GM03348 (cell line): ENCODE measurements around the gene TSPAN15.

ENCODE experiments used
- DNase-seq: peaks from one replicate; pipeline ENCODE4 v3.0.0; 2012; ENCODE audit warnings: low spot score

TSPAN15 gene

DNA sequence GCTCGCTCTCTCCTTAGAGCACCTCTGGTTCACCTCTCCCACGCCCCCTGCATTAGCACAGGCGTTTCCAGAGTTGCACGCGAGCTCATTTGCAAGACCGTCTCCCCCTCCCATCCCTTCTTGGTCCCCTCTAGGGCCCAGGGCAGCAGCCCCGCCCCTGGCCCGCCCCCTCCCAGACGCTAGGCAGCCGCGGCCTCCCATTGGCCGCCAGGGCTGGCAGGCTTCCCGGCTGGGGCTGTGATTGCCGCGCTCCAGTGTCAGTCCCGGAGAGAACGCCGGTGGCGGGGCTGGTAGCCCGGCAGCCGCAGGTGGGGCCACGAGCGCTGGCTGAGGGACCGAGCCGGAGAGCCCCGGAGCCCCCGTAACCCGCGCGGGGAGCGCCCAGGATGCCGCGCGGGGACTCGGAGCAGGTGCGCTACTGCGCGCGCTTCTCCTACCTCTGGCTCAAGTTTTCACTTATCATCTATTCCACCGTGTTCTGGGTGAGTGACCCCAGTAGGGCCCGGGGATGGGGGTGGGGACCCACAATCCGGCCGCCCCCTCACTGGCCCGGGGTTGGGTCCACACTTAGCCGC, at the start of gene TSPAN15:
Gene TSPAN15 (plus strand): TSS at position 257 of the 575 bp plus-strand sequence. CDS start 130 bp downstream, at position 387.
- DNase-seq: peak; percentile 94

GRCh38 chr10:69402386-69402785, 48.9 kb upstream of the TSPAN15 start:
- no peak for DNase-seq

GRCh38 chr10:69403066-69403465, 48.2 kb upstream of the TSPAN15 start:
- no peak for DNase-seq

DNA sequence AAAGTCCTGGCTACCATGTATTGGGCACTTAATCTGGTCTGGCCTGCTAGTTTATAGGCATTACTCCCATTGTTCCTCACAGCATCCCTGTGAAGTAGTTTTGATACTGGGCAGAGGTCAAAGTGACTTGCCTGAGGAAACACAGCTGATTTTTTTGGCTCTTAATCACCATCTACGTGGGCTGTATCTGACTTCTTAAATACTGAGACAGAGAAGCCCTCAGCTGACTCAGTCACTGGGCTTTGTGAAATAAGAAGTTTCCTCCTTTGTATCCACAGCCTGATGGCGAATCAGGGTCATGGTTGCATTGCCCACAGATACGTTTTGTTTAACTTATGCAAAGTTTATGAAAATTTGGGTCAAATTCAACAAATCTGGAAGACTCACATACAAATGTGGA, 47.7 kb upstream of the TSPAN15 start:
- peak; percentile 47 for DNase-seq

- no peak for DNase-seq
These were observed 46.5 kb upstream of the TSPAN15 start for GRCh38 chr10:69404786-69405185.

DNA sequence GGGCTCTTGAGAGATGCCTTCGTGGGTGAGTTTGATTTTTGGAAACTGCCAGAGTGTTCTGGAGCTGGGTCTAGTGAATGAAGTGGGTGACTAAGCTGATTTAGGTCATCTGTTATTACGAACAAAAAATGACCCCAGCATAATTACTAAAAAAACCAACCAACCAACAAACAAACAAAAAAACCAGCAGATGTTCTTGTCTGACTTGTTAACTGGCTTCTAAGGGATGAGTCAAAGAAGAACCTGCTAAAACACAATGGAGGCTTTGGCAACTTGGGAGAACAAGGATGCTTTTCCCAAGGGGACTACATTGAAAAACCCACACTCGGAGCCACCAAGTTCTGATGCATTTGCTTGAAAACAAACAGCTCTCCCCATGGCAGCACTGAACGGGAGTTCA, 46.0 kb upstream of the TSPAN15 start:
- no peak for DNase-seq

DNA sequence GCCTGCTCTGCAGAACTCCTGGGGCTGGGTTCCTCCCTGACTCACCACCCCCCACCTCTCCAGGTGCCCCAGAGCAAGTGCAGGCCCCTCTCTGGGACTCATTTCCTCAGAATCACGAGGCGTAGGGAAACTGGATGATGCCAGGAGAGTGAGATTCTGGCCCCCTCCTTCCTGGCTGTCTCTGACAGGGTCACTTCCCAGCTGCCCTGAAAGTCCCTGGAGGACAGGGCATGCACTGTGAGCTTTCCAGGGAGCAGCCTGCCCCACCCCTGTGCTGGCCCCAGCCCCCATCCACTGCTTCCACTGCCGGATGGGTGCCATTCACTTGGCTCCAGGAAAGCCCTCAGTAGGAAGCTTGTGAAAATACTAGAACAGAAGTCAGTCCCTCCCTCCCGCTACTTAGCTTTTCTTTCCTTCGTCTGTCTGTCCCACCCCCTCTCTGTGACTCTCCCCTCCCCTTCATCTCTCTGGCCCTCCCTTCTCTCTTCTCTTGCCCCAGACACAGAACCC, 44.9 kb upstream of the TSPAN15 start:
- DNase-seq: no peak

DNA sequence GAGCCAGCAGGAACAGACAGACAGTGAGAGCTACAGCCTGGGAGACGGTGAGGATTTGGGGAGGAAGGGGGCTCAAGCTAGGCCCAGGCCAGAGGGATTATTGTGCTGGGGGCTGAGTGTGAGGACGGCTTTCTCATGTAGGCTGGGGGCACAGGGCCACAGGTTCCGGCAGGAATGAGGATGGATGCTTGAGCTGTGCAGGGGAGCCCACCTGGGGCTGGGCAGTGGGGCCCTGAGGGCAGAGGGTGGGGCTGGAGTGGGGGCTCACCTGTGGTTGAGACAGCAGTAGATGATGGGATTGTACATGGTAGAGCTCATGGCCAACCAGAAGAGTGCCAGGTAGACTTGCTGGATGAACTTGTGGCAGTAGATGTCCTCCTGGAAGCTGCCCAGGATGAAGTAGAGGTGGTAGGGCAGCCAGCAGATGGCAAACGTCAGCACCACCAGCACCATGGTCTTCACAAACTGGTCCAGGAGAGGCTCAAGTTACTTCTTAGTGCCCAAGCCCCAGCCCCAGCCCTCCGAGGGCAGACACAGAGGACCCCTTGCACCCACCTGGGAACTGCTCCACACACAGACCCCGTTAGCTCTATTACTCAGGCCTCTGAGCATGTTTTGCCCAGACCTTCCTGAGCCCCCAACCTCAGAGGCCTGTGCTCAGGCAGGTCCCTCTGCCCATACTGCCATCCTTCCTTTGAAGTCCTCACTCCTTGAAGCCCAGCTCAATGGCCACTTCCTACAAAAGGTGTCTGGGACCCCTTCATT, 44.3 kb upstream of the TSPAN15 start:
- DNase-seq: no peak

- DNase-seq: no peak
These were observed 43.5 kb upstream of the TSPAN15 start for GRCh38 chr10:69407621-69408301.

DNA sequence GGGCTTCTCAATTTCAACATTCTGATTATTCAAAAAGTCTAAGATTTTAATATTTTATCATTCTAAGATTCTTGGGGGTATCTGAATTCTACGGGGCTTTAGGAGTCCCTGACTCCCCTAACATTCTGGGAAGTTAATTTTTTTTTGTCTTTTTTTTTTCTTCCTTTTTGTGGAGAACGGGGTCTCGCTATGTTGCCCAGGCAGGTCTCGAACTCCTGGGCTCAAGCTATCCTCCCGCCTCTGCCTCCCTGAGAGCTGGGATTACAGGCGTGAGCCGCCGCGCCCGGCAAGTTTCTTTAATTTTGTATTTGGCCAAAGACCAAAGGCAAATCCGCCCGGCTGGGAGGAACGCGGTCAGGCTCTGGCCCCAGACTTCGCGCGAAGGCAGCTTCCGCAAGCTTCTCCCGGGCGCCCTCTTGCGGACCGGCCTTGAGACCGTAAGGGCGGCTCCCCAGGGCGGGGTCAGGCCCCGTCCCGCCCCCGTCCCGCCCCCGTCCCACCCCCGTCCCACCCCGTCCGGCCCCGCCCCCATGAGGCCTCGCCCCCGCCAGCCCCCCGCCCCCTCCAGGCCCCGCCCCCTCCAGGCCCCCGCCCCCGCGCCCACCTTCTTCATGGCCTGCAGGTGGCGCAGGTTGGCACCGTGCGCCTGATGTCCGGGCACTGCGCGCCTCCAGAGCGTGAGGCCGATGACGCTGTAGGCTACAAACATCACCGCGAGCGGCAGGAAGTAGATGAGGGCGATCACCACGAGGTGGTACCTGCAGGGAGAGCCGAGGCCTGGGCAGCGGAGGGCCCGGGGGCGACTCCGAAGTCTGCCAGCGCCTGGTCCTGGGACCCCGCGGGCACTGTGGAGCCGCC, 42.7 kb upstream of the TSPAN15 start:
- DNase-seq: peak; percentile 97

GRCh38 chr10:69409176-69409495, 42.1 kb upstream of the TSPAN15 start:
- DNase-seq: no peak

DNA sequence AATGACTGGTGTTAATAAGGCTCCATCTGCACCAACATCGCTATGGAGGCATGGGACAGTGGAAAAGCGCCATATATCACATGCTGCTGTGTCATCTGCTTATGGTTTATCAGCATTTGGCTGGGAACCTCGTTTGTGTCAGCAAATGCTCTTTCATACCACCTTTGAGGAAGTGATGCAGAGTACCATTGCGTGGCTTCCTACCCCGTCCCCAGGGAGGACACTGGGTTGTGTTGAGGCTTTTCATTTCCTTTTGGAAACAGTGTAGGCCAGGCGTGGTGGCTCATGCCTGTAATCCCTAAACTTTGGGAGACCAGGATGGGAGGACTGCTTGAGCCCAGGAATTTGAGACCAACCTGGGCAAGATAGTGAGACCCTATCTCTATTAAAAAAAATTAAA, 41.3 kb upstream of the TSPAN15 start:
- DNase-seq: no peak

DNA sequence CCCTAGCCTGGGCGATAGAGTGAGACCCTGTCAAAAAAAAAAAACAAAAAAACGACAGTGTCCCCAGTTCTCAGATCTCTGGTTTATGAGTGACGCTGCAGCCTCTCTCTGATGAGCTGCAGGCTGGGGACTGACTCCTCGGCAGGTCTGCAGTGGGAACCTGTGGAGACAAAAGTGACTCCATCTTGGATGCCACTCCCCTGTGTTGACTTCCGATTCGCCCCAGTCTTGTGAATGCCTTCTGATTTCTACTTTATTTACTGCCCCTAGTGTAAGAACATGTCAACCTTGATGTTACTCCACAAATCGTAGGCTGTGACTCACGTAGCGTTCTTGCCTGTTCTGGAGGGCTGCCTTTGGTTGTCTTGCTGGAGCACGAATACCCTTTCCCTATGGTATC, 40.8 kb upstream of the TSPAN15 start:
- no peak for DNase-seq

GRCh38 chr10:69411476-69411875, 39.8 kb upstream of the TSPAN15 start:
- DNase-seq: no peak

DNA sequence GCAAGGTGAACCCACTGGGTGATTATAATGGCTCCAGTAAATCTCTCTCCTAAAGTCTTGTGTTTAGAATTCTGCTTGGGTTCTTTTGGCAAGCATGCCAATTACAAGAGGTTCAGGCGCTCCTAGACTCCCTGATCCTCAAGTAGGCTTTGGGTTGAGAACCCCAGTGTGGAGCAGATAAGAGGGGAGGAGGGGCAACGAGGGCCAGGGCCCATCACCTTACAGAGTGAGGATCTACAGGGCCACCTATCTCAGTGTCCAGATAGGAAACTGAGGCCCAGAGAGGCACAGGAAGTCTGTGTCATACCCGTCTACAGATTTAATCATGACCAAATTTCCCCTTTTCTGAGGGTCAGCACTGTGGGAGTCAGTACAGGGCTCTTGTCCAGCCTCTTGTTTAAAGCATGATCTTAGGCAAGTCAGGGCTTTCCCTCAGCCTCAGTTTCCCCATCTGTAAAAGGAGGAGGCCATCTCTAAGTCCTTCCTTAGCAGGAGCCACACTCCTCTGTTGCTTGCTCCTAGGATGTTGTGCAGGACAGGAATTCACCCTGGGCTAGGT, 39.0 kb upstream of the TSPAN15 start:
- DNase-seq: no peak

GRCh38 chr10:69413221-69413865, 37.9 kb upstream of the TSPAN15 start:
- DNase-seq: peak; percentile 86

- DNase-seq: no peak
These were observed 36.9 kb upstream of the TSPAN15 start for GRCh38 chr10:69414036-69415018.

DNA sequence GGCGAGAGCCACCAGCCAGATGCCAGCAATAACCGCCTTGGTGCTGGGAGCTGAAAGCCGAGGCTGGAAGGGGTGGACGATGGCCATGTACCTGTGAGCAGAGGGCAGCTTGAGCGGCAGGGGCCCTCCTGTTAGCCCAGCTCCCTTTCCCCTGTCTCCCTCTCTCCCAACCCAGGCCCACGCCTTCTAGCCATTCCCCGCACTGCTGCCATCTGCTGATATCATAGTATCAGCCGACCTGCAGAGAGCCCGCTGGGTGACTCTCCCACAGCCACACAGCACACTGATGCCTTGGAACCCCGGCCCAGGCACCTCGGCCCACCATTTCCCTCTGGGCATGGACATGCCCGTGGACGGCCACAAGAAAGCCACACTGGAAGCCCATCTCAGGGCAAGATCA, 36.2 kb upstream of the TSPAN15 start:
- DNase-seq: no peak

GRCh38 chr10:69415951-69416350, 35.3 kb upstream of the TSPAN15 start:
- DNase-seq: no peak

- no peak for DNase-seq
These were observed 34.6 kb upstream of the TSPAN15 start, which contains the start of gene TACR2 for GRCh38 chr10:69416695-69417094. TSS of gene TACR2 (minus strand) at chr10:69416918. CDS start at chr10:69416323, 595 bp downstream.
